AG10803 (cell line): Measurements from ENCODE around the gene STPG1.

Experiments used
- DNase-seq: peaks from one replicate; pipeline ENCODE4 v3.0.0; 2010; ENCODE audit warnings: low read depth
- H3K4me3 ChIP-seq: 2 replicates; pipeline ENCODE4 v1.5.1; 2011; ENCODE audit warnings: mild to moderate bottlenecking, low read length, control low read depth
- CTCF ChIP-seq: conservative IDR thresholded peaks from 2 replicates; pipeline ENCODE4 v1.5.1; 2011; ENCODE audit warnings: mild to moderate bottlenecking, low read length, control low read depth, inconsistent platforms

The STPG1 gene

GRCh38 chr1:24383381-24383940, 30.1 kb downstream of the STPG1 start:
- TF ChIP-seq CTCF, result no peak
- peak; percentile 85 for DNase-seq

GRCh38 chr1:24382165-24382577, 31.4 kb downstream of the STPG1 start:
- no peak overlapping the region for H3K4me3 ChIP-seq
- TF ChIP-seq CTCF, result no peak
- DNase-seq, result no peak

More at GRCh38 chr1:24383381-24383940, 30.1 kb downstream of the STPG1 start:
- no peak overlapping the region for H3K4me3 ChIP-seq

GRCh38 chr1:24381256-24381655, 32.3 kb downstream of the STPG1 start:
- DNase-seq, result no peak
- H3K4me3 ChIP-seq, result no peak overlapping the region
- no peak for TF ChIP-seq CTCF

GRCh38 chr1:24380508-24380907, 33.1 kb downstream of the STPG1 start:
- no peak for DNase-seq
- H3K4me3 ChIP-seq, result no peak overlapping the region
- no peak for TF ChIP-seq CTCF

GRCh38 chr1:24379733-24380315, 33.8 kb downstream of the STPG1 start:
- no peak for TF ChIP-seq CTCF
- no peak overlapping the region for H3K4me3 ChIP-seq
- peak; percentile 24 for DNase-seq

- H3K4me3 ChIP-seq, result no peak overlapping the region
- no peak for TF ChIP-seq CTCF
- no peak for DNase-seq
Observed at GRCh38 chr1:24374891-24375786, 38.4 kb downstream of the STPG1 start.
